Spleen (tissue), 7 donors: ENCODE results near the gene RBM10.

Source experiments
- CTCF ChIP-seq, 11 experiments: fragments of 200-600 bp in 7 of 11; fragments of 450-650 bp in 4 of 11; sonication (generic) in 4 of 11; IDR thresholded peaks in 8 of 11; conservative IDR thresholded peaks in 3 of 11; 1 replicate in 7 of 11; 2 replicates in 4 of 11; pipeline versions ENCODE4 v1.4.0 to v1.8.0; 2016 to 2021; ENCODE audit warnings: antibody characterized with exemption in 11 of 11, inconsistent platforms in 4 of 11, mild to moderate bottlenecking in 1 of 11
- POLR2AphosphoS5 ChIP-seq, 3 donors: sonication (generic); formaldehyde crosslinking; IDR thresholded peaks; one replicate each; pipeline ENCODE4 v1.5.1; 2017; ENCODE audit warnings: antibody characterized with exemption in 3 of 3
- donor health status: DM: no; HTN: no; CAD: no; lungs with moderate emphysema.
- donor health status: DM: no; HTN: no; CAD: no.
- donor health status: DM: no; HTN: no; CAD: no.

- peak in 2 of 3 donors; percentile 22 to 61 for TF ChIP-seq POLR2AphosphoS5 (IDR thresholded peaks at IDR 0.05)
- no peak for TF ChIP-seq CTCF (IDR thresholded peaks at IDR 0.05 in 8 of 11, conservative IDR thresholded peaks at IDR 0.05 in 3 of 11)
Observed at GRCh38 chrX:47156611-47157520, 11.8 kb downstream of the RBM10 start.
